WTC11 (cell line): ENCODE results near the gene SAXO2.

Experiments used
- FOXJ3 ChIP-seq: sonication (generic); formaldehyde crosslinking; IDR thresholded peaks from 2 replicates; pipeline ENCODE4 v1.9.0; 2021; ENCODE audit warnings: missing genetic modification reagents, mild to moderate bottlenecking, borderline replicate concordance
- FOXK1 ChIP-seq: sonication (generic); formaldehyde crosslinking; IDR thresholded peaks from 2 replicates; pipeline ENCODE4 v1.8.0; 2022; ENCODE audit warnings: mild to moderate bottlenecking, moderate library complexity, missing genetic modification reagents
- ZBTB21 ChIP-seq: sonication (generic); formaldehyde crosslinking; IDR thresholded peaks from 2 replicates; pipeline ENCODE4 v1.8.1; 2023; ENCODE audit warnings: mild to moderate bottlenecking, missing genetic modification reagents, borderline replicate concordance
- ZNF232 ChIP-seq: sonication (generic); formaldehyde crosslinking; IDR thresholded peaks from 2 replicates; pipeline ENCODE4 v1.8.0; 2022; ENCODE audit warnings: mild to moderate bottlenecking, missing genetic modification reagents
- TF ChIP-seq, protein P1 (sequence below): fragments of 200-600 bp; IDR thresholded peaks from 2 replicates; pipeline ENCODE4 v1.8.0; 2022; ENCODE audit warnings: antibody characterized with exemption
- TF ChIP-seq, protein P2 (sequence below): sonication (generic); formaldehyde crosslinking; IDR thresholded peaks from 2 replicates; pipeline ENCODE4 v1.8.1; 2022; ENCODE audit warnings: low read depth, mild to moderate bottlenecking, moderate library complexity, missing genetic modification reagents, borderline replicate concordance
- TF ChIP-seq, protein P3 (sequence below): sonication (generic); formaldehyde crosslinking; IDR thresholded peaks from 2 replicates; pipeline ENCODE4 v1.8.0; 2022; ENCODE audit warnings: missing genetic modification reagents
- TF ChIP-seq, protein P4 (sequence below): sonication (generic); formaldehyde crosslinking; IDR thresholded peaks from 2 replicates; pipeline ENCODE4 v1.8.1; 2023; ENCODE audit warnings: mild to moderate bottlenecking, missing genetic modification reagents
- TF ChIP-seq, protein P5 (sequence below): fragments of 250-450 bp; sonication (Bioruptor Pico); IDR thresholded peaks from 2 replicates; pipeline ENCODE4 v1.9.0; 2021; ENCODE audit warnings: mild to moderate bottlenecking, borderline replicate concordance

DNA sequence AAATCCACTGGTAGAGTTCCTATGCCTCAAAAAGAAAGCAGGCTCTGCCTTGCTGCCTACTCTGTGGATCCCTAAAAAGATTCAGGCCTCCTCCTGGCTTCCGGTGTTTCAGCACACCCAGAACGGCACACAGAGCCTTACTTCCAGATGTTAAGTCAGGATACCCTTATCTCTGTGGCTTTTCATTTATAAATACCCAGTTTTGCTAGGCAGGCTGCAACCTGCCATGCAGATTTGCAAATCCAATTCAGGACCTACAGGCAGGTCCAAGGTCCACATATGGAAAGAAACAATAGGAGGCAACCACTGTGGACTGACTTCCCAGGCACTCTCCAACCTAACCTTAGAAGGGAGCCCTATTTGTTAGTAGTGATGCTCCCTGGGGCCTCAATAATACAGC is 30.8 kb upstream of the SAXO2 start:
- TF ChIP-seq, protein P1, sequence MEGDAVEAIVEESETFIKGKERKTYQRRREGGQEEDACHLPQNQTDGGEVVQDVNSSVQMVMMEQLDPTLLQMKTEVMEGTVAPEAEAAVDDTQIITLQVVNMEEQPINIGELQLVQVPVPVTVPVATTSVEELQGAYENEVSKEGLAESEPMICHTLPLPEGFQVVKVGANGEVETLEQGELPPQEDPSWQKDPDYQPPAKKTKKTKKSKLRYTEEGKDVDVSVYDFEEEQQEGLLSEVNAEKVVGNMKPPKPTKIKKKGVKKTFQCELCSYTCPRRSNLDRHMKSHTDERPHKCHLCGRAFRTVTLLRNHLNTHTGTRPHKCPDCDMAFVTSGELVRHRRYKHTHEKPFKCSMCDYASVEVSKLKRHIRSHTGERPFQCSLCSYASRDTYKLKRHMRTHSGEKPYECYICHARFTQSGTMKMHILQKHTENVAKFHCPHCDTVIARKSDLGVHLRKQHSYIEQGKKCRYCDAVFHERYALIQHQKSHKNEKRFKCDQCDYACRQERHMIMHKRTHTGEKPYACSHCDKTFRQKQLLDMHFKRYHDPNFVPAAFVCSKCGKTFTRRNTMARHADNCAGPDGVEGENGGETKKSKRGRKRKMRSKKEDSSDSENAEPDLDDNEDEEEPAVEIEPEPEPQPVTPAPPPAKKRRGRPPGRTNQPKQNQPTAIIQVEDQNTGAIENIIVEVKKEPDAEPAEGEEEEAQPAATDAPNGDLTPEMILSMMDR = no peak
- TF ChIP-seq, protein P2, sequence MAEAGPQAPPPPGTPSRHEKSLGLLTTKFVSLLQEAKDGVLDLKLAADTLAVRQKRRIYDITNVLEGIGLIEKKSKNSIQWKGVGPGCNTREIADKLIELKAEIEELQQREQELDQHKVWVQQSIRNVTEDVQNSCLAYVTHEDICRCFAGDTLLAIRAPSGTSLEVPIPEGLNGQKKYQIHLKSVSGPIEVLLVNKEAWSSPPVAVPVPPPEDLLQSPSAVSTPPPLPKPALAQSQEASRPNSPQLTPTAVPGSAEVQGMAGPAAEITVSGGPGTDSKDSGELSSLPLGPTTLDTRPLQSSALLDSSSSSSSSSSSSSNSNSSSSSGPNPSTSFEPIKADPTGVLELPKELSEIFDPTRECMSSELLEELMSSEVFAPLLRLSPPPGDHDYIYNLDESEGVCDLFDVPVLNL = no peak
- TF ChIP-seq, protein P3, sequence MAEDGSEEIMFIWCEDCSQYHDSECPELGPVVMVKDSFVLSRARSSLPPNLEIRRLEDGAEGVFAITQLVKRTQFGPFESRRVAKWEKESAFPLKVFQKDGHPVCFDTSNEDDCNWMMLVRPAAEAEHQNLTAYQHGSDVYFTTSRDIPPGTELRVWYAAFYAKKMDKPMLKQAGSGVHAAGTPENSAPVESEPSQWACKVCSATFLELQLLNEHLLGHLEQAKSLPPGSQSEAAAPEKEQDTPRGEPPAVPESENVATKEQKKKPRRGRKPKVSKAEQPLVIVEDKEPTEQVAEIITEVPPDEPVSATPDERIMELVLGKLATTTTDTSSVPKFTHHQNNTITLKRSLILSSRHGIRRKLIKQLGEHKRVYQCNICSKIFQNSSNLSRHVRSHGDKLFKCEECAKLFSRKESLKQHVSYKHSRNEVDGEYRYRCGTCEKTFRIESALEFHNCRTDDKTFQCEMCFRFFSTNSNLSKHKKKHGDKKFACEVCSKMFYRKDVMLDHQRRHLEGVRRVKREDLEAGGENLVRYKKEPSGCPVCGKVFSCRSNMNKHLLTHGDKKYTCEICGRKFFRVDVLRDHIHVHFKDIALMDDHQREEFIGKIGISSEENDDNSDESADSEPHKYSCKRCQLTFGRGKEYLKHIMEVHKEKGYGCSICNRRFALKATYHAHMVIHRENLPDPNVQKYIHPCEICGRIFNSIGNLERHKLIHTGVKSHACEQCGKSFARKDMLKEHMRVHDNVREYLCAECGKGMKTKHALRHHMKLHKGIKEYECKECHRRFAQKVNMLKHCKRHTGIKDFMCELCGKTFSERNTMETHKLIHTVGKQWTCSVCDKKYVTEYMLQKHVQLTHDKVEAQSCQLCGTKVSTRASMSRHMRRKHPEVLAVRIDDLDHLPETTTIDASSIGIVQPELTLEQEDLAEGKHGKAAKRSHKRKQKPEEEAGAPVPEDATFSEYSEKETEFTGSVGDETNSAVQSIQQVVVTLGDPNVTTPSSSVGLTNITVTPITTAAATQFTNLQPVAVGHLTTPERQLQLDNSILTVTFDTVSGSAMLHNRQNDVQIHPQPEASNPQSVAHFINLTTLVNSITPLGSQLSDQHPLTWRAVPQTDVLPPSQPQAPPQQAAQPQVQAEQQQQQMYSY (CRISPR knock-in tag) = no peak
- TF ChIP-seq ZBTB21 (CRISPR knock-in tag) (no peak), FOXJ3 (no peak), FOXK1 (CRISPR knock-in tag) (no peak), ZNF232 (CRISPR knock-in tag) (no peak)
- TF ChIP-seq, protein P4, sequence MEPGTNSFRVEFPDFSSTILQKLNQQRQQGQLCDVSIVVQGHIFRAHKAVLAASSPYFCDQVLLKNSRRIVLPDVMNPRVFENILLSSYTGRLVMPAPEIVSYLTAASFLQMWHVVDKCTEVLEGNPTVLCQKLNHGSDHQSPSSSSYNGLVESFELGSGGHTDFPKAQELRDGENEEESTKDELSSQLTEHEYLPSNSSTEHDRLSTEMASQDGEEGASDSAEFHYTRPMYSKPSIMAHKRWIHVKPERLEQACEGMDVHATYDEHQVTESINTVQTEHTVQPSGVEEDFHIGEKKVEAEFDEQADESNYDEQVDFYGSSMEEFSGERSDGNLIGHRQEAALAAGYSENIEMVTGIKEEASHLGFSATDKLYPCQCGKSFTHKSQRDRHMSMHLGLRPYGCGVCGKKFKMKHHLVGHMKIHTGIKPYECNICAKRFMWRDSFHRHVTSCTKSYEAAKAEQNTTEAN (CRISPR knock-in tag) = no peak
- TF ChIP-seq, protein P5, sequence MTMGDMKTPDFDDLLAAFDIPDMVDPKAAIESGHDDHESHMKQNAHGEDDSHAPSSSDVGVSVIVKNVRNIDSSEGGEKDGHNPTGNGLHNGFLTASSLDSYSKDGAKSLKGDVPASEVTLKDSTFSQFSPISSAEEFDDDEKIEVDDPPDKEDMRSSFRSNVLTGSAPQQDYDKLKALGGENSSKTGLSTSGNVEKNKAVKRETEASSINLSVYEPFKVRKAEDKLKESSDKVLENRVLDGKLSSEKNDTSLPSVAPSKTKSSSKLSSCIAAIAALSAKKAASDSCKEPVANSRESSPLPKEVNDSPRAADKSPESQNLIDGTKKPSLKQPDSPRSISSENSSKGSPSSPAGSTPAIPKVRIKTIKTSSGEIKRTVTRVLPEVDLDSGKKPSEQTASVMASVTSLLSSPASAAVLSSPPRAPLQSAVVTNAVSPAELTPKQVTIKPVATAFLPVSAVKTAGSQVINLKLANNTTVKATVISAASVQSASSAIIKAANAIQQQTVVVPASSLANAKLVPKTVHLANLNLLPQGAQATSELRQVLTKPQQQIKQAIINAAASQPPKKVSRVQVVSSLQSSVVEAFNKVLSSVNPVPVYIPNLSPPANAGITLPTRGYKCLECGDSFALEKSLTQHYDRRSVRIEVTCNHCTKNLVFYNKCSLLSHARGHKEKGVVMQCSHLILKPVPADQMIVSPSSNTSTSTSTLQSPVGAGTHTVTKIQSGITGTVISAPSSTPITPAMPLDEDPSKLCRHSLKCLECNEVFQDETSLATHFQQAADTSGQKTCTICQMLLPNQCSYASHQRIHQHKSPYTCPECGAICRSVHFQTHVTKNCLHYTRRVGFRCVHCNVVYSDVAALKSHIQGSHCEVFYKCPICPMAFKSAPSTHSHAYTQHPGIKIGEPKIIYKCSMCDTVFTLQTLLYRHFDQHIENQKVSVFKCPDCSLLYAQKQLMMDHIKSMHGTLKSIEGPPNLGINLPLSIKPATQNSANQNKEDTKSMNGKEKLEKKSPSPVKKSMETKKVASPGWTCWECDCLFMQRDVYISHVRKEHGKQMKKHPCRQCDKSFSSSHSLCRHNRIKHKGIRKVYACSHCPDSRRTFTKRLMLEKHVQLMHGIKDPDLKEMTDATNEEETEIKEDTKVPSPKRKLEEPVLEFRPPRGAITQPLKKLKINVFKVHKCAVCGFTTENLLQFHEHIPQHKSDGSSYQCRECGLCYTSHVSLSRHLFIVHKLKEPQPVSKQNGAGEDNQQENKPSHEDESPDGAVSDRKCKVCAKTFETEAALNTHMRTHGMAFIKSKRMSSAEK (CRISPR knock-in tag) = no peak
